HG02884 (cell line): ENCODE measurements around the gene GDF7.

Experiments used
- ATAC-seq: cut with Tn5 transposase; IDR thresholded peaks from one replicate; pipeline ENCODE4 v1.9.1; 2021; ENCODE audit warnings: mild to moderate bottlenecking, moderate library complexity; ENCODE audit not compliant: unreplicated experiment

GDF7 gene

DNA sequence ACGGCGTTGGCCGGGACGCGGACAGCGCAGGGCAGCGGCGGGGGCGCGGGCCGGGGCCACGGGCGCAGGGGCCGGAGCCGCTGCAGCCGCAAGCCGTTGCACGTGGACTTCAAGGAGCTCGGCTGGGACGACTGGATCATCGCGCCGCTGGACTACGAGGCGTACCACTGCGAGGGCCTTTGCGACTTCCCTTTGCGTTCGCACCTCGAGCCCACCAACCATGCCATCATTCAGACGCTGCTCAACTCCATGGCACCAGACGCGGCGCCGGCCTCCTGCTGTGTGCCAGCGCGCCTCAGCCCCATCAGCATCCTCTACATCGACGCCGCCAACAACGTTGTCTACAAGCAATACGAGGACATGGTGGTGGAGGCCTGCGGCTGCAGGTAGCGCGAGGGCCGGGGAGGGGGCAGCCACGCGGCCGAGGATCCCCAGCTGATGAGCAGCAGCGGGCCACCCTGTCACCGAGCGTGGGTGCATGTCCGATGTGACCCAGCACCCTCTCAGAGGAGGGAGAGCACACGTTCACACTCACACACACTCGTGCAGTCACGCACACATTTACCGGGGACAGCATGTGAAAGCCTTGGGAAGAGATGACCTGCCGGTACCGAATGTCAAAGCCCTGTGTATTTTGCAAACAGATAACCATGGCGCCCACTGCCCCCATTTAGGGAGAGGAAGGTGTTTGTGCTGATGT, 4.2 kb downstream of the GDF7 start:
- no peak for ATAC-seq

DNA sequence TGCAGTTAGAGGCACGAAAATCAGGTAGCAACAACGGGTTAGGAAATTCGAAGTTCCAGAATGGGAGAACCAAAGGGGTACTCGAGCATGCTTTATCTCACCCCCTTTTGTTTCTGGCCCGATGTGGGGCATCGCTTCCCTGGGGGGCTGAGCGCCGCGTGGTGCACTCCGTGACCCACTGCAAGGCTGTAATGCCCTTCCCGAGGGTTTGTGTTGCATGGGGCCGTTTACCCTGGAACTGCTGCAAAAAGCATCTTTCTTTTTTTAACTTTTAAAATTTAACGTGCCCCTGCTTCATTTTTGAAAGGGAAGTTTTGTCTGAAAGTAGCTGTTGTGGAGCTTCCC, 4.8 kb downstream of the GDF7 start:
- no peak for ATAC-seq

DNA sequence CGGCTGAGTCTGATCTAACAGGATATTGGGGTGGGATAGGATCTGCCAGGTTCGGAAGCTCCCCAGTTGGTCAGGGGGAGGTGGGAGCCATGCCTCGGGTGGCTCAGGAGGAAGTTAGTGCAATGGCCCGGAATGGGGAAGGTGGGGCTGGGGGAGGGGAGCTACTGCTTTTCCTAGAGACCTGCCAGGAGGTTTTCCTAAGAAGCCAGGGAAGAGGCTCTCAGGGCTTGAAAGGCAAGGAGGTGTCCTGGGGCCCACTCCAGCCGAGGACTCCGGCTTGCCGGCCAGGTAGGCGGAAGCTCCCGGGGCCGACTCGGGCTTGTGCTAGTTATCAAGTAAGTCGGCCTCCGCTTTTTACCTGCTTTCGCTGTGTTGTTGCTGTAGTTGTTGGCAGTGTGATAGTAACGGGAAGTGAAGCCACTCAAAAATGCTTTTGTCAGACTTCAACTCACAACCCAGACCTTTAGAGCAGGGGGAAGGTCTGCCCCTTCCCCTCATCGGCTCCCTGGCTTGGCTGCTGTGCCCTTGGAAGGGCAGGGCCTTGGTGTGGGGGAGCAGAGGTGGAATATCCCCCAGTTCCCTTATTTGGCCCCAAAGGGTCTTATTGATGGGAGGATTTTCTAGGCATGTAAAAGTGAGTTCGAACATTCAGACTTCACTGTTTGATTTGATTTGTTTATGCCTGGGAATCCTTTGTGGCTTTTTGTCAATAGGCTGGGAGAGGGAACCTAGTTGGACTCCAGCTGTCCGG, 5.4 kb downstream of the GDF7 start:
- no peak for ATAC-seq

DNA sequence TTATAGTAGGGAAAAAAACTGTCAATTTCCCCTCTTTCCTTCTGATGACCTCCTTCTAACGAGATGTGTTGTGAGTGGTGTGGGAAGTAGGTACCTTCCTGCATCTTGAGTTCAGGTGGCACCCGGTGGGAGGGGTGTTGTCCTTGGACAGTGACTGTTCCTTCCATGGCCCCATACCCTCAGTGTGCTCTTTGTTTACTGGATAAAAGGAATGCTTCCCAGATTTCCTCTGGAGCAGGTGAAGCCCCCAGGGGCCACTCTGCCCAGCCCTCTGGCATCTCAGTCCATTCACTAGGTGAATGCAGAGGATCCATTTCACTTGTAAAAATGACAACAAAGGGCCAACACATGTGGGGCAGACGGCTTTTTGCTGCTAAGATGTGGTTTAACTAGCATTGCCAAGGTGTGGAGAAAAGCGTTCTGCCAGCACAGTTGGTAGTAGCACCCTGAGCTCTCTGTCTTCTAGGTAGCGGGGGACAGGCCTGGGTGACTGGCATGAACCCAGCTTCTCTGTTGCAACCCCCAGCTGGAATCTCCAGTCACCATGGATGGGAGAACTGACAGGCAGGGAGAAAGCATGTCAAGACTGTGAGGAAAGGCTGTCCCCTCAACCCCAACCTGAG, 6.9 kb downstream of the GDF7 start:
- no peak for ATAC-seq

DNA sequence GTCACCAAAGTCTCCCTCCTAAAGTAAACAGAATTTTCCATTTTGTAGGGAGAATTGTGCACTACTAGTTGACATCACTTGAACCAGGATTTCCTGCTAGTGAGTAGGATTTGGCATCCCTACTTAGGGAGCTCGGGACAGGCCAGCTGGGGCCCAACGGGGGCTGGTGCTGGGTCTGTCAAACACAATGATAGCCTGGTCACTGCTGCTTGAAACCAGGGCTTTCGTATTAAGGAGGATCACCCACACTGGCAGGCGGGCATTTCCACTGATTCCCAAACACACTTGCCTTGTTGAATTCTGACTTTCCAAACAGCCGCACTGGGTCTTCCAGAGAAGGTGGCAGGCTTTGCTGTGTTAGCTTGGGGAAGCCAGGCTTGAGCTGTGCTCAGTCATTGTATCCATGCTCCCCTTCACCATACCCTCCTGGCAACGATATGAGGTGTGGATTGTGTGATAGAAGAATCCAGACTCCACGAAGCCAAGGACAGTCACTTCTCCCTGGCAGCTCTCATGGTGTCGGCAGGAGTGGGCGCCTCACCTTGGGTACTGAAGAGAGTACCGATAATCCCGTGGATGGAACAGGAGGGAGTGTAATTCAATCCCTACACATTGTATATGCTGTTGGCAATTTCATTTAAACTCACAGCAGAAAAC, 7.5 kb downstream of the GDF7 start:
- ATAC-seq, result no peak

DNA sequence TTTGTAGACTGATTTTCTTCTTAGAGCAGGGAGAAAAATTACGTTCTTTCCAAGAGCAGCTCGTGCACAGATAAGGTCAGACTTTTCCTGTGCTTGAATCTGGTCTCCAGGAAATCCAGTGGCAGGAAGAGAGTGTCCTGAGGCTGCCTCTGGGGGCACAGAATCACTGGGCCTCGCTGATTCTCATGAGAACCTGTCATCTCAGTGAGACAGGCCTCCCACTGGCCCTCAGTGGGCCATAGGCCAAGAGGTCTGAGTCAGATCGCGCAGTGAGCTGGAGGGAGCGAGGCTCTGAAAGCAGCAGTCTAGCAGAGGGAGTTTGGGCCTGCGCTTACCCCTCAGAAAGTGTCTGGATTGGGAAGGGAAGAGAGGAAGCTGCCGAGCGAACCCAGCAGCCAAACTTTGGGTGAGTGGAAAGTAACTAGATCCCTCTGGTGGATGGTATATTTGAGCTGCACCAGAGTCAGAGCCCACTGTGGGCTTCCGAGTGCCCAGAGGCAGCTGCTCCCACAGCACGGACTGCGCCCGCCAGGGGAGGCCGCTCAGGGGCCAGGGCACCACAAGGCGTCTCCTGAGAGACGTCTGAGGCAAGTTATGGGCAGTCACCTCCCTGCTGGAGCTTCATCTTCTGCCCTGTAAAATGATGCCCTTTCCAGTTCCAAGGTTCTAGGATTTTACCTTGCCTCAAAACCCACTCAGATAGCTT, 8.2 kb downstream of the GDF7 start:
- ATAC-seq, result no peak

DNA sequence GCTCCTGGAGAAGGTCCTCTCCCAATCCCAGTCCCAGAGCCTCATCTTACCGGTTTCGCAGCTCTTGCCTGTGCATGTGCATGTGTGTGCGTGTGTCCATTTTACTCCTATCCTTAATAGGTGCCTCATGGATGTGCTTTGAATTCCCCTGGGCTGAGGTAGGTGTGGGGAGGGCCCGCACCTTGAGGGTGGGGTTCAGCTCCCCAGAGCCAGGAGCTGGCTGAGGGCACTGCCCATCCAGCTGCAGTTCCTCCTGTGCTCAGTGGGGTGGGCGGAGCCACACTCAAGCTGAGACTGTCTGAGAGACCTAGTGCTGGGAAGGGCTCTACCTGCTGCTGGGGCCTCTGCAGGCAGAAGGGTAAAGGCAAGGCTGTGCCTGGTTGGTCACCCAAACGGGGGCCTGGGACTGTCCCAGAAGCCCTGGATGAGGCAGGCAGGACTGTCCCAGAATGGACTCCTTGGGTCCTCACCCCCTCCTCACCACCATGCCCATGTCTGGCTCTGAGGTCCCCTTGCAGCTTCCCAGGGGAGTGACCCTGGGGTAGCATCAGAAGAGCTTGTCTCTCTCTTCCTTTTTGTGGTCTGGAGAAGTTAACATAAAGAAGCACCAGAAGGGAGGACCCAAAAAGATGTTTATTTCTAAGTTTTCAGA, 8.9 kb downstream of the GDF7 start:
- ATAC-seq, result peak; percentile 59

DNA sequence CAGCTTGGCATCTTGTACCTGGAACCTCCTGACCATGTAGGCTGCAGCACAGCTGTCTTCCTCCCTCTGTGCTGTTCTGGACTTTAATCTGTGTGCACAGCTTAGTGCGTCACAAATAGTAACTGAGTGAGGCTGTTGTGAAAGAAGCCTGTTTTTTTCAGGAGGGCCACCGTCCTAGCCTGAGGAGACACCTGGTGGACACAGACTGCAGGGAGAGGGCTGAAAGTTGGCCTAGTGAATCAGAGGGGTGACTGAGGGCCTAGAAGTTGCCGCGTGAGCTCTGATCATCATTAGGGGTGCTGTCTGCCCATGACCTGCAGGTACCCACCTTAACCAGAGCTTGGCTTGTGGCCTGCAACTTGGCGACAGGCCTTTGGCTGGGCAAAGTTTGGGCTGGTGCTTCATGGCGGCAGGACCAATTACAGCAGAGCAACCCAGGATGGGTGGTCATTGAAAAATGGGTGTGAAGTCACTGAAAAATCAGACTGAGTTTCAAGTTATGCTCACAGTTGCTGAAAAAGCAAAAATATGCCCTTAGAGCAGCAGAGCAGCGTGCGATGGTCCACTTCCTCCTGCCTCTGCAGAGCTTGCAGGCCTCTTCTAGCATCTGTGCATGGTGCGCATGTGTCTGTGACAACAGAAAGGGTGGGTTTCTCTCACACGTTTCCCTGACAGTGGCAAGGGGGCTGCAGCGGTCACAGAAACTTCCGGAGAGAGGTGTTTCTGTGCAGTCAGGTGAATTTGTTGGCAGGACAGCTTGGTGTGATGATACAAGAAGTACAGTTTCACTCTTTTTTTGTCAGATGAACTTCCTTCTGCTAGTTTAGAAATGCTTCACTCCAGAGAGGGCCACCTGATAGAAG, 9.6 kb downstream of the GDF7 start:
- ATAC-seq, result peak; percentile 65

DNA sequence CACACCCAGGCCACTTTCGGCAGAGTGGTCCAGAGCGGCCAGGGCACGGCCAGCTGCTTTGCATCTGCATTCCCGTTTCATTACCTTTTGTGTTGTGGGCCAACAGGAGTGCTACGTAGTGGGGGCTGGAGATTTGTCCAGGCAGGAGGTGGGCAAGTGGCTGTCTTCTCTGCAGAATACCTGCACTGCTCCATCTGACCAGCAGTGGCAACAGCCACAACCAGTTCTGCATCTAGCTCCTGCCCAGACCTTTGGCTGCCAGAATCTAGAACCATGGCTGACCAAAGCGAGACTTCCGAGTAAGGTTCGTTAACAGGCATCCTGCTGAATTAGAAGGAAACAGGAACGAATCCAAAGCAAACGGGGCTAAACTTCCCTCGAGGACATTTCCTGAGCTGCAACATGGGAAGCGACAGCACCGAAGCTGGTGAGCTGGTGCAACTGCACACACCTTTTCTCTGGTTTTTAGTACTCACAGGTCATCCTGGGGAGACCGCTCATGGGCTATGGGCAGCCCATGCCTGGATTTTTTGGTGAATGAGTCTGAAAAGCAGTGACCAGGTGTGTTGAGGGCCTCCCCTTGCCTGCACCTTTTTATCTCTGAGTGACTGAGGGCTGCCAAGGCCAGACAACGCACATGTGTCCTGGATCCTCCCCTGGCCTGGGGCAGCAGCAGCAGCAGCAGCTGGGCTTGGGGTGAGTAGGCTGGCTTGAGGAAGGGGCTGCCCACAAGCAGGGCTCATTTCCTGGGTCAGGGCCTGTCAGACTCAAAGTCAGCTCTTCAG, 10.5 kb downstream of the GDF7 start:
- peak; percentile 28 for ATAC-seq

DNA sequence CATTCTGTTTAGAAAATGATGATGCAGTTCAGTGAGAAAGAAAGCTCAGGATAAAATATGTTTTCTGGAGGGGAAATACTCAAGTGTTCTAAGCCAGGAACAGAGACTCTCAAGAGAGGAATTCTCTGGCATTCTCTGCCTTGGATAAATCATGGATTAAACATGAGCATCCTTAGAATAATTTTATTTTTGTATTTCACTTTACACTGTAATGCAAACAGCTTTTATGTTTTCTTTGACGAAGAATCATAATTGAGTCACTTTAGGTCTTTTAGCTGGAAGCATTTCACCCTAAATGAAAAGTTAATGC, 11.1 kb downstream of the GDF7 start:
- ATAC-seq, result no peak

DNA sequence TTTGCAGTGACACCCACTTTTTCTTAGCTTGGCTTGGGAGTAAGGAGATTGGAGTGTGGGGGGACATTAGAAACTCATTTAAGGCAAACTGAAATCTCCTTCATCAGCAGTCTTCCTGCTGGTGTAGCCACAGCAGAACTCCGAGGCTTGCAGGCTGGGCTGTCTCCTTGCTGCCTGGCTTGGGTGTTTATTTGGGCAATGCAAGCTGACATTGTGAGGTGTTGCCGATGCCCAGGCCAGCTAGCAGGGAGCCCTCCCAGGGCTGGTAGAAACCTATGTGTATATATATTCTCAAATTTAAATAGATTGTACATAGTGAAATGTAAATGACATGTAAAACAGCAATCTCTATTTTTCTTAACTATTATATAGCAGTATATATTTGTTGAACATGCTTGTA, 11.8 kb downstream of the GDF7 start:
- no peak for ATAC-seq

DNA sequence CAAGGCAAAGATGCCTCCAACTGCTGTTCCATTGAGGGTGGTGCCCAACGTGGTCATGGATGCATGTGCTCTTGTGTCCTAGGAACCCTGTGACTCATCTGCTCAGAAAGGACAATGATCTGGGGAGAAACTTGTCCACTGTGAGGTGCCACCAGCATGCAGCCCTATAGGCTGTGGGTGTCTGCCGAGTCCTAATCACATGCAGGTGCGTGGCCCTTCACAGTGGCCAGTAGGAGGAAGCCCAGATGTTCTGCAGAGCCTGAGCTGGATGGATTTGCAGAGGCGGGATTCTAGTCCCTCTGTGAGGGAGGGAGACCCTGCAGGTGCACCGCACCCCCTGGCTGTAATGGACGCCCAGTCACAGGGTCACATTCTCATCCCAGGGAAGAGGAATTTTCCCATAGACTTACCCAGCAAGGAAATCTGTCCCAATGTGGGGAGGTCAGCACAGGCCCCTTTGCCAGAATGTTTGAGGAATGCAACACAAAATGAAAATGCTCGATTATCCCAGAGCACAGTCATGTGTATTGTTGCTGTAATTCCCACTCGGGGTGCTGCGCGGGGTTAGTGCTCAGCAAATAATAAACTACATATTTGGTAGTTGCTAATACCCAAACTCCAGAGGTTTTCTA, 13.9 kb downstream of the GDF7 start:
- no peak for ATAC-seq

DNA sequence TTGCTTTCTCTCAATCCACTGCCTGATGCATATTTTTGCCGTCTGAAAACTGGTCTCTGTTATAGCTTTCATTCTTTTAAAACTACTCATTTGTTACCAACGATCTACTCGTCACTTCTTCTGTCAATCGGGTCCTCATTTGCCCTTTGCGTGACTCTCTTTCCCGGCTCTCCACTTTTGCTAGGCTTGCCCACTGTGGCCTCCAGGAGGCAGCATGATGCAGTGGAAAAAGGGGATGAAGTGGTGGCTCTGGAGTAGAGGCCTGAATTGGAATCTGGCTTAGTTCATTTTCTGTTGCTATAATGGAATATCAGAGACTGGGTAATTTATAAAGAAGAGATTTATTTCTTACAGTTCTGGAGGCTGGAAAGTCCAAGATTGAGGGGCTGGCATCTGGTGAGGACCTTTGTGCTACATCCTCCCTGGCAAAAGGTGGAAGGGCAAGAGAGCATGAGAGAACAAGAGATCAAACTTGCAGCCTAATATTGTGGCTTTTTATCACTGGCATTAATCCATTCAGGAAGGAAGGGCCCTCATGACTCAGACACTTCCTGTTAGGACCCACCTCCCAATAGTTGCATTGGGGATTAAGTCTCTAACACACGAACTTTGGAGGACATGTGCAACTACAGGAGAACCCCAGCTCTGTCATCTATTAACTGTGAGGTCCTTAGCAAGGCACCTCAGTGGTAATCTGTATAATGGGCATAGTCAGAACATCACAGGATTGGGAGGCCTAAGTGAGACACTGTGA, 15.4 kb downstream of the GDF7 start:
- ATAC-seq, result no peak

DNA sequence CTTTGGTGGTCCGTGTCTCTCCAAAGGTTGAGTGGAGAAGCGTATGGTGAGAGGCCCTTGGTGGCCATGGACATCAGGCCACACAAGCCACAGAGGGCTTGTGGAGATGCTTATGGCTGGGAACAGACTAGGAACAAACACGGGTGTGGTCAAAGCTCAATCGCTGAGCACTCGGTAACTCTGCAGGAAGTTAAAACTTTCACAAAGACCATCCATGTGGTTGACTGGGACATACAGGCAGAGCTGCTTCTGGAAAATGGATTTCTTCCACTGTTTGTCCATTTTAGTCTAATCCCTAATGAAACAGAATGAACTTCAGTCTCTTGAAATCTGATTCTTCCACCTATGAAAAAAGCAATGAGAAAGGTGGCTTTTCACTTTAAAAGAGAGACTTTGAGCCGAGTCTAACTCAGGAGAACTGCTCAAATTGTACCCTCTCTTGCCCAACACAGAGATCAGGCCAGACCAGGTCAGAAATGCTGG, 17.7 kb downstream of the GDF7 start:
- ATAC-seq, result no peak

DNA sequence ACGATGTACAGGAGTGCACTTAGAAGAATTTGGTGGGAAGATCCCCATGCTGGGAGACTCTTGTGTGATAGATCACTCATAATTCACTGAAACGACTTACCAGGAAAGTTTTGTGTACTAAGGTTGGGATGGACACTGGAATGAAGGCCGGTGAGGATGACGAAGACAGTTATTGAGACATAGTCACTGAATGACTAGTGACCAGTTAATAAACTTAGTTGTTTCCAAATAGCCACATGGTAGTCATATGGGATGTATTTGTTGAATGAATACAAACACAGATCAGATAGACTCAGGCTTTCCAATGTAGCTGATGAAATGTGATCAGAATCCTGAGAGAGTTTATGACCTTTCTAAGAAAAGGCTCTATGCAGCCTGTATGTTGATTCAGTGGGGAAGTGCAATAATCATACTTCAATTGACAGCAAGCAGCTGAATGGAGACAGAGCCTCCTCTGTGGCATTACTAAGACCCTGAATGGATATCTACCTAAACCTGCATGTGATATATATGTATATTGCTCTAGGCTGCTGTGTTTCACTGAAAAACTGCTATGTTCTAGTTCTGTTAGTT, 20.4 kb downstream of the GDF7 start:
- no peak for ATAC-seq

DNA sequence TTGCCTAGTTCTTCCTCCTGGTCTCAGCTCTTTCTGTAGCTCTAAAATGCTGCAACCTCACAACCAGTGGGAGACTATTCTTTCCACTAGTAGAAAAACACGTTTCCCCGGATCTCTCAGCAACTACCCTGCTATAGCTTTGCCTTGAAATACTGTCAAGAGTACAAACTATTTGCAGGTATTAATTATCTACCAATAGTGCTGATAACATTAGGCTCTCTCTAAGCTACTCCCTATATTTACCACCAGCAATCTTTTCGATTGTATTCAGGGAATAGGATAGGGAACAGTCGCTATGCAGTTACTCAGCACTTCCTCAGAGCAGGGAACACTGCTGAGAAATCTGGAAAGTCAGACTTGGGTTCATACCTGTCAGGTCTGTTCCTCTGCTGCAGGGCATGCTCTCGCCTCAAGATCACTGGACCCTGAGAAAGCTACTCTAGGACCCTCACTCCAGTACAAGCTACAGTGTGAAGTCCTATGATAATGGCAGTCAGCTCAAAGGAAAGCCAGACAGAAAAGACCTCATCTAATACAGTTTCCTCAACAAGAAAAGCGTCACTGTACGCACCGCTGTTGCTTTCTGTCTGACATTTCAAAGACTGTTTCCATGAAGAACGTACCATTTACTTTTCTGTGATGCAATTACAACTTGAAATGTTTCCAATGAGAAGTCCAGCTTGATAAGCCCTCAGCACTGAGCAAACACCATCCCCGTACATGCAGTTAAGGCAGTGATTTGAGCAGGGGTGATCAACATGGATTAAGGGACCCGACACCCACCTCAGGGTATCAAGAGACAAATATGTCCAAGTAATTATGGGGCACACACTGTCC, 22.7 kb downstream of the GDF7 start:
- no peak for ATAC-seq
